Measurements from ENCODE around the gene RAD51B.

GRCh38 chr14:68619790-68620574, 800.4 kb downstream of the RAD51B start:
- TF ChIP-seq RERE (CRISPR knock-in tag; IDR thresholded peaks at IDR 0.05; ENCODE audit: borderline replicate concordance), result no peak
- TF ChIP-seq FOXA3 (CRISPR knock-in tag; conservative IDR thresholded peaks at IDR 0.05 in 1 of 2, IDR thresholded peaks at IDR 0.05 in 1 of 2), result no peak
- TF ChIP-seq CTCF (IDR thresholded peaks at IDR 0.05 in 2 of 3, conservative IDR thresholded peaks at IDR 0.05 in 1 of 3; ENCODE audit: insufficient read depth in 2 of 3, low read depth in 1 of 3, low read length in 3 of 3), result no peak
- TF ChIP-seq POLR2A (conservative IDR thresholded peaks at IDR 0.05), result no peak

Data from K562 (cell line).